Neural progenitor cell (in vitro differentiated cells): ENCODE results near the gene R3HDM2. TPM values are rescaled to one million over a fixed set of nuclear protein-coding genes. Genes with fewer than 3 reads are reported as not detected.

Source experiments
- DNase-seq: peaks from one replicate; pipeline ENCODE4 v3.0.0-alpha.2; 2016; ENCODE audit warnings: low spot score
- H2AFZ ChIP-seq: fragments of 200-600 bp; sonication (generic); replicated peaks from 2 replicates; pipeline ENCODE4 v1.6.1; 2016; ENCODE audit warnings: antibody characterized with exemption
- H3F3A ChIP-seq: fragments of 200-600 bp; sonication (generic); 2 replicates; pipeline ENCODE4 v1.6.1; 2016; ENCODE audit warnings: antibody characterized with exemption, low read depth
- H3K27ac ChIP-seq: fragments of 200-600 bp; sonication (generic); 2 replicates; pipeline ENCODE4 v1.5.1; 2016; ENCODE audit warnings: mild to moderate bottlenecking
- H3K27me3 ChIP-seq: fragments of 200-600 bp; sonication (generic); 2 replicates; pipeline ENCODE4 v1.6.1; 2016; ENCODE audit warnings: mild to moderate bottlenecking, moderate library complexity
- H3K36me3 ChIP-seq: fragments of 200-600 bp; sonication (generic); 2 replicates; pipeline ENCODE4 v1.5.1; 2016
- H3K4me1 ChIP-seq: fragments of 200-600 bp; sonication (generic); 2 replicates; pipeline ENCODE4 v1.6.1; 2016; ENCODE audit warnings: mixed run types
- H3K4me2 ChIP-seq: fragments of 200-600 bp; sonication (generic); 2 replicates; pipeline ENCODE4 v1.6.1; 2016
- H3K4me3 ChIP-seq: fragments of 200-600 bp; sonication (generic); 2 replicates; pipeline ENCODE4 v1.5.1; 2016
- H3K79me2 ChIP-seq: fragments of 200-600 bp; sonication (generic); 2 replicates; pipeline ENCODE4 v1.6.1; 2016; ENCODE audit warnings: low read depth
- H3K9ac ChIP-seq: fragments of 200-600 bp; sonication (generic); 2 replicates; pipeline ENCODE4 v1.6.1; 2016
- H3K9me3 ChIP-seq: fragments of 200-600 bp; sonication (generic); 2 replicates; pipeline ENCODE4 v1.5.1; 2016; ENCODE audit warnings: low read depth
- H4K20me1 ChIP-seq: fragments of 200-600 bp; sonication (generic); 2 replicates; pipeline ENCODE4 v1.6.1; 2016; ENCODE audit warnings: low read depth
- H3K27ac Mint-ChIP-seq: 3 replicates; pipeline ENCODE4 v1.8.0; 2021; ENCODE audit warnings: mixed read lengths
- H3K27me3 Mint-ChIP-seq: 2 replicates; pipeline ENCODE4 v1.8.0; 2022; ENCODE audit warnings: low read depth, mild to moderate bottlenecking, inconsistent platforms, moderate library complexity, mixed read lengths; ENCODE audit not compliant: insufficient read depth
- H3K36me3 Mint-ChIP-seq: 3 replicates; pipeline ENCODE4 v1.8.0; 2021; ENCODE audit warnings: mixed read lengths
- H3K4me1 Mint-ChIP-seq: 3 replicates; pipeline ENCODE4 v1.8.0; 2021; ENCODE audit warnings: mixed read lengths
- H3K4me3 Mint-ChIP-seq: 3 replicates; pipeline ENCODE4 v1.8.0; 2021; ENCODE audit warnings: mild to moderate bottlenecking, moderate library complexity, mixed read lengths
- H3K9me3 Mint-ChIP-seq: 3 replicates; pipeline ENCODE4 v1.8.0; 2020; ENCODE audit warnings: mixed read lengths
- CTCF ChIP-seq: fragments of 200-600 bp; sonication (generic); IDR thresholded peaks from 2 replicates; pipeline ENCODE4 v1.5.1; 2017; ENCODE audit warnings: antibody characterized with exemption, mild to moderate bottlenecking
- EZH2 ChIP-seq: fragments of 200-600 bp; sonication (generic); IDR thresholded peaks from 2 replicates; pipeline ENCODE4 v1.6.1; 2017; ENCODE audit warnings: antibody characterized with exemption, mild to moderate bottlenecking, moderate library complexity
- EZH2phosphoT487 ChIP-seq: fragments of 200-600 bp; sonication (generic); IDR thresholded peaks from 2 replicates; pipeline ENCODE4 v1.6.1; 2017; ENCODE audit warnings: antibody characterized with exemption
- total RNA-seq: library from RNA; depleted of rRNA; stranded (reverse); fragments of >200 nt; gene quantifications from 2 replicates; pipeline ENCODE4 v1.2.3, GENCODE V29; 2015; ENCODE audit warnings: low replicate concordance

The R3HDM2 gene
- total RNA-seq, 1 donor from 2014 or later = 40.0 TPM

DNA sequence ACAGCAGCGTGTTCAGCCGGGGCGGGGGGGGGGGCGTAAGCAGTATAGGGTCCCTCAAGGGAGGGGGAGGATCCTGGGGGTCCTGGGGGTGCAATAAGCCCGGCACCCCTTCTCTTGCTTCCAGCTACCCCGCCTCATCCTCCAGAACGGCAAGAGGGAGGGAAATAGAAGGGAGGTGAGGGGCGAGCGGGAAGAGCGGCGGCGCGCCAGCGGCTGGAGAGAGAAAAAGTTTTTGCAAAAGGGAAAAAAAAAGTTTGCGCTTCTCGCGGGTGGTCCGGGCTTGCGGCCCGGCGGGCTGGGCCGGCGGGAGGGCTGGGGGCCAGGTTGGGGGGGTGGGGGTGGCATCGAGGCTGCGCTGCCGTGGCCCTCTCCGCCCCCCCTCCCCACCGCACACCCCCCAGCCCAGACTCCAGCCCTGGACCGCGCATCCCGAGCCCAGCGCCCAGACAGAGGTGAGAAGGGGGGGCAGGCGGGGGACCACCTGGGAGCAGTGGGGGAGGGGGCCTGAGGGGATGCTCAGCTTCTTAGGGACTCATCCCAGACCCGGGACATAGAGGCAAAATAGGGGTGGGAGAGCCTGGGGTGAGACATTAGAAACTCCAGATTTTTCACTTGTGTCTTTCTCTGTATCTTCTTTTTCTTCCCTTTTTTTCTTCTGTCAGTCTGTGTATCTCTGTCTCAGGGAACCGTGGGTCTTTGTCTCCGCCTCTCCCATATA is 29.1 kb upstream of the R3HDM2 start, which contains the start of gene GLI1:
GLI1 (plus strand) TSS at position 36 of the 718 bp plus-strand sequence. CDS start 3,907 bp downstream, outside the sequence.
- H3K9me3 Mint-ChIP-seq = no peaks in the 10 kb centered on the region
- Histone ChIP-seq H3K36me3 (no peaks in the 10 kb centered on the region), H3K9me3 (no peaks in the 10 kb centered on the region), H3K9ac (no peak within 1 kb of the TSS), H3K4me2 (peak within 1 kb of the TSS; percentile 86), H3F3A (peaks cover 33% of the 10 kb centered on the region), H3K79me2 (no peaks in the 10 kb centered on the region), H2AFZ (peak within 1 kb of the TSS; percentile 69), H3K4me1 (peaks cover 30% of the 10 kb centered on the region), H3K27ac (no peak within 1 kb of the TSS), H4K20me1 (peaks cover 20% of the 10 kb centered on the region), H3K27me3 (peaks cover 16% of the 10 kb centered on the region), H3K4me3 (peak within 1 kb of the TSS; percentile 56)
- no peaks in the 10 kb centered on the region for H3K36me3 Mint-ChIP-seq
- H3K4me3 Mint-ChIP-seq = peak within 1 kb of the TSS; percentile 94
- DNase-seq = peak; percentile 82
- TF ChIP-seq CTCF (no peak), EZH2phosphoT487 (no peak), EZH2 (peak; percentile 27)
- peaks cover 34% of the 10 kb centered on the region for H3K27me3 Mint-ChIP-seq
- H3K27ac Mint-ChIP-seq = no peak within 1 kb of the TSS
- H3K4me1 Mint-ChIP-seq = peaks cover 42% of the 10 kb centered on the region

DNA sequence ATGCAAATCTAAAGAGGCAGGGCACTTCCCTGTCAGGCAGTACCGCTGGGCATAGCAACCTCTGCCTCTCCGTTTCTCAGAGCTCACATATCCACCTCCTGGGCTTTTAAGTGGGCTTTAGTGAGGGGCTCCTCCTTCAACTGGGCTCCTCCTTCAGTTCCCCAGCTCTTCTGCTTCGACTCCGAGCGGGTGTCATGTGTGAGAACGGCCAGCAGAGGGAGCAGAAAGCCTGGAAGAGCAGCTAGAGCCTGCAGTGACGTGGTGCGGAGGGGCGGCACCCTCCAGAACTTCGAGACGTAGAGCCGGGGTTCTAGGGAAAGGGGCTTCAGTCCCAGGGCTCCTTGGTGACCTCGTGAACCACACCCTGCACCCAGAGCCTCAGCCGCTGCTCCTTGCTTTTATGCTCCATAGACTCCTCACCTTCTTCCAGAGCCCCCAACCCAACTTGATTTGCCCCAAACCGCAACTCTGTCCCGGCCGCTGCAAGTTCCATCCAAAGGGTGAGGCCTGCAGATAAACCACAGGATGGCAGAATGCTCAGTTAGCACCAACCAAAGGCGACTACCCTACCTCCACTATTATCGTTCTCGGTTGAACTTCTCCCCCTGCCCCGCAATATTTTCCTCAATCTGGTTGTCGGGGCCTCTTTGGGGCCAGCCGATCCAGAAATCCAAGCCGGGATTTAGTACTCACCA is 28.4 kb upstream of the R3HDM2 start:
- peaks cover 48% of the 10 kb centered on the region for H3K4me1 Mint-ChIP-seq
- H3K4me1 ChIP-seq = peaks cover 35% of the 10 kb centered on the region
- peak overlapping the region; percentile 94 for H3K4me3 Mint-ChIP-seq
- H3K27ac ChIP-seq = no peak overlapping the region
- no peak overlapping the region for H3K9ac ChIP-seq
- peak overlapping the region; percentile 56 for H3K4me3 ChIP-seq
- H3K36me3 ChIP-seq = no peaks in the 10 kb centered on the region
- TF ChIP-seq EZH2 = peak; percentile 44
- TF ChIP-seq CTCF = peak; percentile 84
- no peak for TF ChIP-seq EZH2phosphoT487
- peaks cover 20% of the 10 kb centered on the region for H4K20me1 ChIP-seq
- DNase-seq = peak; percentile 96
- H3K4me2 ChIP-seq = peak overlapping the region; percentile 86
- peaks cover 31% of the 10 kb centered on the region for H3K27me3 Mint-ChIP-seq
- H3K36me3 Mint-ChIP-seq = no peaks in the 10 kb centered on the region
- H3K27me3 ChIP-seq = peaks cover 16% of the 10 kb centered on the region
- no peak overlapping the region for H3K27ac Mint-ChIP-seq
- H3K9me3 ChIP-seq = no peaks in the 10 kb centered on the region
- H3F3A ChIP-seq = peaks cover 33% of the 10 kb centered on the region
- H3K9me3 Mint-ChIP-seq = no peaks in the 10 kb centered on the region
- H3K79me2 ChIP-seq = no peaks in the 10 kb centered on the region
- peak overlapping the region; percentile 69 for H2AFZ ChIP-seq

- Mint-ChIP-seq H3K27me3 (peaks cover 31% of the 10 kb centered on the region), H3K4me3 (peak overlapping the region; percentile 94), H3K9me3 (no peaks in the 10 kb centered on the region), H3K27ac (no peak overlapping the region), H3K4me1 (peaks cover 48% of the 10 kb centered on the region), H3K36me3 (no peaks in the 10 kb centered on the region)
- H3K9ac ChIP-seq = no peak overlapping the region
- H3K4me3 ChIP-seq = peak overlapping the region; percentile 56
- peaks cover 16% of the 10 kb centered on the region for H3K27me3 ChIP-seq
- H4K20me1 ChIP-seq = peaks cover 20% of the 10 kb centered on the region
- H3K79me2 ChIP-seq = no peaks in the 10 kb centered on the region
- no peak overlapping the region for H2AFZ ChIP-seq
- H3F3A ChIP-seq = peaks cover 33% of the 10 kb centered on the region
- no peaks in the 10 kb centered on the region for H3K9me3 ChIP-seq
- H3K36me3 ChIP-seq = no peaks in the 10 kb centered on the region
- no peak for DNase-seq
- H3K27ac ChIP-seq = no peak overlapping the region
- H3K4me2 ChIP-seq = peak overlapping the region; percentile 86
- no peak for TF ChIP-seq EZH2phosphoT487
- TF ChIP-seq CTCF = no peak
- no peak for TF ChIP-seq EZH2
- peaks cover 35% of the 10 kb centered on the region for H3K4me1 ChIP-seq
These were observed 27.8 kb upstream of the R3HDM2 start for GRCh38 chr12:57458665-57459054.
